ENCODE data around the gene AIG1. TPM values are rescaled to one million over a fixed set of nuclear protein-coding genes. Genes with fewer than 3 reads are reported as not detected.

Gene AIG1
- total and polyA plus RNA-seq, 2 of the 13 experiments (the other 11 are each of a cell fraction or from before 2014, with no cell fraction given) = 115 to 197 TPM

DNA sequence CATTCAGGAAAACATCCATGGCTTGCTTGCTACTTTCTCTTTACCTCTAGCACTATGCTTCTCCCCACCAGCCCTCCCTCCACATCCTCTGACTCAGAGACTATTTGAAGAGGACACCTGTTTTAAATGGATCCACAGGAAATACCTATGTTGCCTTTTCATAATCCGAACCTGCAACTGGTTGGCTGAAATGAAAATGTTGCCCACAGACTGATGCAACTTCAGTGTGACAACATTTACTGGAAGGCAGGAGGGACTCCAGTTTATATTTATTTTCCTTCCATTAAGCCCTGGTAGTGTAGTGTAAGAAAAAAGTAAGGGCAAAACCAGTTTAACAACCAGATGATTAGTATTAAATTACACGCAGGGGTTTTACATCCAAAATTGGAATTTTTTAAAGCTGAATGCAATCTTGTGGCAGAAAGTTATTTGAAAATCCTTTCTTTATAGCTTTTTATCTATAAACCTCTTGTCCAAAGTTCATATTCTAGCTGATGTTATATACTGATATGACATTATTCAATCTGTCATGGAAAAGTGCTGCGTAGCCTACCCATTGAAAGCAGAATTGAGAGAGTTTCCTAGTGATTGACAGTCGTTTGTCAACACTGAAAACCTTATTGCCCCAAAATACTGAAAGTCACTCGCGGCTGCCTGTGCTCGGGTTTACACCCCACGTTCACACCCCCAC is 881 bp upstream of the AIG1 start (continued):
- TF ChIP-seq, protein P1, sequence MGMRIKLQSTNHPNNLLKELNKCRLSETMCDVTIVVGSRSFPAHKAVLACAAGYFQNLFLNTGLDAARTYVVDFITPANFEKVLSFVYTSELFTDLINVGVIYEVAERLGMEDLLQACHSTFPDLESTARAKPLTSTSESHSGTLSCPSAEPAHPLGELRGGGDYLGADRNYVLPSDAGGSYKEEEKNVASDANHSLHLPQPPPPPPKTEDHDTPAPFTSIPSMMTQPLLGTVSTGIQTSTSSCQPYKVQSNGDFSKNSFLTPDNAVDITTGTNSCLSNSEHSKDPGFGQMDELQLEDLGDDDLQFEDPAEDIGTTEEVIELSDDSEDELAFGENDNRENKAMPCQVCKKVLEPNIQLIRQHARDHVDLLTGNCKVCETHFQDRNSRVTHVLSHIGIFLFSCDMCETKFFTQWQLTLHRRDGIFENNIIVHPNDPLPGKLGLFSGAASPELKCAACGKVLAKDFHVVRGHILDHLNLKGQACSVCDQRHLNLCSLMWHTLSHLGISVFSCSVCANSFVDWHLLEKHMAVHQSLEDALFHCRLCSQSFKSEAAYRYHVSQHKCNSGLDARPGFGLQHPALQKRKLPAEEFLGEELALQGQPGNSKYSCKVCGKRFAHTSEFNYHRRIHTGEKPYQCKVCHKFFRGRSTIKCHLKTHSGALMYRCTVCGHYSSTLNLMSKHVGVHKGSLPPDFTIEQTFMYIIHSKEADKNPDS (CRISPR knock-in tag; IDR thresholded peaks at IDR 0.05) = 0 out of 2 replicates have a peak, but pooled peaks have one; percentile 3
- TF ChIP-seq NR2F1 (CRISPR knock-in tag; IDR thresholded peaks at IDR 0.05) (0 out of 4 replicates have a peak, but pooled peaks of 1 of the 2 experiments have one; percentile 30), ISX (CRISPR knock-in tag; conservative IDR thresholded peaks at IDR 0.05) (peak; percentile 88; the same call in 1 of the 2 replicates), SP140L (CRISPR knock-in tag; IDR thresholded peaks at IDR 0.05; ENCODE audit: borderline replicate concordance) (no peak), ZFP37 (CRISPR knock-in tag; IDR thresholded peaks at IDR 0.05; ENCODE audit: borderline replicate concordance) (no peak), CREB1 (IDR thresholded peaks at IDR 0.05) (peak; percentile 58), CREB1 (CRISPR knock-in tag; IDR thresholded peaks at IDR 0.05) (peak; percentile 86; the same call in 1 of the 2 replicates), NR2C2 (CRISPR knock-in tag; IDR thresholded peaks at IDR 0.05; ENCODE audit: borderline replicate concordance) (peak; percentile 29; the same call in 1 of the 2 replicates), ATAD3A (CRISPR knock-in tag; IDR thresholded peaks at IDR 0.05) (no peak), ESRRA (CRISPR knock-in tag; IDR thresholded peaks at IDR 0.05; ENCODE audit: low read depth) (0 out of 2 replicates have a peak, but pooled peaks have one; percentile 20), FOXP1 (IDR thresholded peaks at IDR 0.05) (no peak), FOXP1 (CRISPR knock-in tag; IDR thresholded peaks at IDR 0.05) (peak; percentile 68)
- TF ChIP-seq, protein P2, sequence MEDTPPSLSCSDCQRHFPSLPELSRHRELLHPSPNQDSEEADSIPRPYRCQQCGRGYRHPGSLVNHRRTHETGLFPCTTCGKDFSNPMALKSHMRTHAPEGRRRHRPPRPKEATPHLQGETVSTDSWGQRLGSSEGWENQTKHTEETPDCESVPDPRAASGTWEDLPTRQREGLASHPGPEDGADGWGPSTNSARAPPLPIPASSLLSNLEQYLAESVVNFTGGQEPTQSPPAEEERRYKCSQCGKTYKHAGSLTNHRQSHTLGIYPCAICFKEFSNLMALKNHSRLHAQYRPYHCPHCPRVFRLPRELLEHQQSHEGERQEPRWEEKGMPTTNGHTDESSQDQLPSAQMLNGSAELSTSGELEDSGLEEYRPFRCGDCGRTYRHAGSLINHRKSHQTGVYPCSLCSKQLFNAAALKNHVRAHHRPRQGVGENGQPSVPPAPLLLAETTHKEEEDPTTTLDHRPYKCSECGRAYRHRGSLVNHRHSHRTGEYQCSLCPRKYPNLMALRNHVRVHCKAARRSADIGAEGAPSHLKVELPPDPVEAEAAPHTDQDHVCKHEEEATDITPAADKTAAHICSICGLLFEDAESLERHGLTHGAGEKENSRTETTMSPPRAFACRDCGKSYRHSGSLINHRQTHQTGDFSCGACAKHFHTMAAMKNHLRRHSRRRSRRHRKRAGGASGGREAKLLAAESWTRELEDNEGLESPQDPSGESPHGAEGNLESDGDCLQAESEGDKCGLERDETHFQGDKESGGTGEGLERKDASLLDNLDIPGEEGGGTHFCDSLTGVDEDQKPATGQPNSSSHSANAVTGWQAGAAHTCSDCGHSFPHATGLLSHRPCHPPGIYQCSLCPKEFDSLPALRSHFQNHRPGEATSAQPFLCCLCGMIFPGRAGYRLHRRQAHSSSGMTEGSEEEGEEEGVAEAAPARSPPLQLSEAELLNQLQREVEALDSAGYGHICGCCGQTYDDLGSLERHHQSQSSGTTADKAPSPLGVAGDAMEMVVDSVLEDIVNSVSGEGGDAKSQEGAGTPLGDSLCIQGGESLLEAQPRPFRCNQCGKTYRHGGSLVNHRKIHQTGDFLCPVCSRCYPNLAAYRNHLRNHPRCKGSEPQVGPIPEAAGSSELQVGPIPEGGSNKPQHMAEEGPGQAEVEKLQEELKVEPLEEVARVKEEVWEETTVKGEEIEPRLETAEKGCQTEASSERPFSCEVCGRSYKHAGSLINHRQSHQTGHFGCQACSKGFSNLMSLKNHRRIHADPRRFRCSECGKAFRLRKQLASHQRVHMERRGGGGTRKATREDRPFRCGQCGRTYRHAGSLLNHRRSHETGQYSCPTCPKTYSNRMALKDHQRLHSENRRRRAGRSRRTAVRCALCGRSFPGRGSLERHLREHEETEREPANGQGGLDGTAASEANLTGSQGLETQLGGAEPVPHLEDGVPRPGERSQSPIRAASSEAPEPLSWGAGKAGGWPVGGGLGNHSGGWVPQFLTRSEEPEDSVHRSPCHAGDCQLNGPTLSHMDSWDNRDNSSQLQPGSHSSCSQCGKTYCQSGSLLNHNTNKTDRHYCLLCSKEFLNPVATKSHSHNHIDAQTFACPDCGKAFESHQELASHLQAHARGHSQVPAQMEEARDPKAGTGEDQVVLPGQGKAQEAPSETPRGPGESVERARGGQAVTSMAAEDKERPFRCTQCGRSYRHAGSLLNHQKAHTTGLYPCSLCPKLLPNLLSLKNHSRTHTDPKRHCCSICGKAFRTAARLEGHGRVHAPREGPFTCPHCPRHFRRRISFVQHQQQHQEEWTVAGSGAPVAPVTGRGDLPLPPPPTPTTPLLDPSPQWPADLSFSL (CRISPR knock-in tag; IDR thresholded peaks at IDR 0.05) = no peak
- TF ChIP-seq, protein P3, sequence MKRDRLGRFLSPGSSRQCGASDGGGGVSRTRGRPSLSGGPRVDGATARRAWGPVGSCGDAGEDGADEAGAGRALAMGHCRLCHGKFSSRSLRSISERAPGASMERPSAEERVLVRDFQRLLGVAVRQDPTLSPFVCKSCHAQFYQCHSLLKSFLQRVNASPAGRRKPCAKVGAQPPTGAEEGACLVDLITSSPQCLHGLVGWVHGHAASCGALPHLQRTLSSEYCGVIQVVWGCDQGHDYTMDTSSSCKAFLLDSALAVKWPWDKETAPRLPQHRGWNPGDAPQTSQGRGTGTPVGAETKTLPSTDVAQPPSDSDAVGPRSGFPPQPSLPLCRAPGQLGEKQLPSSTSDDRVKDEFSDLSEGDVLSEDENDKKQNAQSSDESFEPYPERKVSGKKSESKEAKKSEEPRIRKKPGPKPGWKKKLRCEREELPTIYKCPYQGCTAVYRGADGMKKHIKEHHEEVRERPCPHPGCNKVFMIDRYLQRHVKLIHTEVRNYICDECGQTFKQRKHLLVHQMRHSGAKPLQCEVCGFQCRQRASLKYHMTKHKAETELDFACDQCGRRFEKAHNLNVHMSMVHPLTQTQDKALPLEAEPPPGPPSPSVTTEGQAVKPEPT (CRISPR knock-in tag; IDR thresholded peaks at IDR 0.05; ENCODE audit: low read depth) = no peak
- TF ChIP-seq, protein P4, sequence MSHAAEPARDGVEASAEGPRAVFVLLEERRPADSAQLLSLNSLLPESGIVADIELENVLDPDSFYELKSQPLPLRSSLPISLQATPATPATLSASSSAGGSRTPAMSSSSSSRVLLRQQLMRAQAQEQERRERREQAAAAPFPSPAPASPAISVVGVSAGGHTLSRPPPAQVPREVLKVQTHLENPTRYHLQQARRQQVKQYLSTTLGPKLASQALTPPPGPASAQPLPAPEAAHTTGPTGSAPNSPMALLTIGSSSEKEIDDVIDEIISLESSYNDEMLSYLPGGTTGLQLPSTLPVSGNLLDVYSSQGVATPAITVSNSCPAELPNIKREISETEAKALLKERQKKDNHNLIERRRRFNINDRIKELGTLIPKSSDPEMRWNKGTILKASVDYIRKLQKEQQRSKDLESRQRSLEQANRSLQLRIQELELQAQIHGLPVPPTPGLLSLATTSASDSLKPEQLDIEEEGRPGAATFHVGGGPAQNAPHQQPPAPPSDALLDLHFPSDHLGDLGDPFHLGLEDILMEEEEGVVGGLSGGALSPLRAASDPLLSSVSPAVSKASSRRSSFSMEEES (CRISPR knock-in tag; IDR thresholded peaks at IDR 0.05) = peak; percentile 70; the same call in 1 of the 2 replicates

All from HepG2 (cell line).